H1 (cell line): Measurements from ENCODE around the gene AIG1. TPM values are rescaled to one million over a fixed set of nuclear protein-coding genes. Genes with fewer than 3 reads are reported as not detected.

Source experiments
- CTCF ChIA-PET: fragments of 300-600 bp; sonication (Branson Sonifier 250); formaldehyde crosslinking; loops from one replicate; lab custom pipeline; 2021; ENCODE audit not compliant: partially characterized antibody; lab: Charles Lee
- POLR2A ChIA-PET: fragments of 300-600 bp; sonication (Branson Sonifier 250); formaldehyde crosslinking; loops from one replicate; lab custom pipeline; 2021; ENCODE audit warnings: inconsistent platforms; ENCODE audit not compliant: partially characterized antibody; lab: Charles Lee
- DNase-seq, 2 experiments: peaks; one replicate each; pipeline versions ENCODE4 v3.0.0 to v3.0.0-alpha.2; 2010 to 2022; ENCODE audit warnings: low spot score in 2 of 2, low read depth in 1 of 2, mixed read lengths in 1 of 2
- FAIRE-seq: peaks from 2 replicates; lab custom pipeline; 2011; peaks lifted over from hg19 to GRCh38; lab: Jason Lieb, UNC
- H2AFZ ChIP-seq: 2 replicates; pipeline ENCODE4 v1.8.1; 2012; ENCODE audit warnings: low read length, inconsistent platforms
- H2AK5ac ChIP-seq: 2 replicates; pipeline ENCODE4 v1.6.1; 2013; ENCODE audit warnings: low read depth, low read length
- H2BK120ac ChIP-seq: replicated peaks from 2 replicates; pipeline ENCODE3; 2013; ENCODE audit warnings: low read depth, low read length, inconsistent platforms
- H2BK12ac ChIP-seq: 2 replicates; pipeline ENCODE4 v1.6.1; 2013; ENCODE audit warnings: low read depth, low read length
- H2BK15ac ChIP-seq: 2 replicates; pipeline ENCODE4 v1.6.1; 2013; ENCODE audit warnings: low read length
- H2BK20ac ChIP-seq: 2 replicates; pipeline ENCODE4 v1.6.1; 2013; ENCODE audit warnings: low read length
- H2BK5ac ChIP-seq: 2 replicates; pipeline ENCODE4 v1.6.1; 2013; ENCODE audit warnings: low read depth, low read length
- H3K14ac ChIP-seq: 2 replicates; pipeline ENCODE4 v1.6.1; 2013; ENCODE audit warnings: inconsistent platforms; ENCODE audit not compliant: insufficient read length
- H3K18ac ChIP-seq: 2 replicates; pipeline ENCODE4 v1.6.1; 2013; ENCODE audit warnings: low read length; ENCODE audit errors: extremely low read depth
- H3K23ac ChIP-seq: 2 replicates; pipeline ENCODE4 v1.6.1; 2013; ENCODE audit warnings: inconsistent platforms; ENCODE audit not compliant: insufficient read length
- H3K23me2 ChIP-seq: 2 replicates; pipeline ENCODE4 v1.6.1; 2013; ENCODE audit warnings: low read depth, low read length
- H3K27ac ChIP-seq: 2 replicates; pipeline ENCODE4 v1.6.1; 2011; ENCODE audit warnings: low read depth, low read length, inconsistent platforms
- H3K27me3 ChIP-seq, 4 experiments: replicated peaks in 1 of 4; 1 replicate in 1 of 4; 2 replicates in 3 of 4; pipeline versions ENCODE4 v1.6.1 to v1.8.1; 2011 to 2013; ENCODE audit warnings: low read length in 3 of 4, mild to moderate bottlenecking in 3 of 4, inconsistent platforms in 2 of 4, mixed read lengths in 2 of 4, moderate library complexity in 1 of 4; ENCODE audit not compliant: control insufficient read depth in 3 of 4, insufficient read depth in 3 of 4; ENCODE audit errors: extremely low read depth in 1 of 4
- H3K36me3 ChIP-seq, 4 experiments: 2 replicates each; pipeline versions ENCODE4 v1.6.1 to v1.8.1; 2011 to 2013; ENCODE audit warnings: mild to moderate bottlenecking in 4 of 4, low read length in 3 of 4, moderate library complexity in 2 of 4, control low read depth in 1 of 4, inconsistent platforms in 1 of 4; ENCODE audit not compliant: insufficient read depth in 4 of 4, control insufficient read depth in 2 of 4
- H3K4ac ChIP-seq: replicated peaks from 2 replicates; pipeline ENCODE3; 2013; ENCODE audit warnings: low read length, low read depth, mixed read lengths, inconsistent platforms; ENCODE audit not compliant: insufficient read length
- H3K4me1 ChIP-seq, 4 experiments: replicated peaks in 1 of 4; 1 replicate in 1 of 4; 2 replicates in 3 of 4; pipeline versions ENCODE4 v1.6.1 to v1.8.1; 2011 to 2013; ENCODE audit warnings: low read length in 3 of 4, inconsistent platforms in 2 of 4, mixed read lengths in 1 of 4; ENCODE audit not compliant: insufficient read depth in 4 of 4, control insufficient read depth in 3 of 4
- H3K4me2 ChIP-seq, 2 experiments: 2 replicates each; pipeline versions ENCODE4 v1.6.1 to v1.8.1; 2011 to 2013; ENCODE audit warnings: low read depth in 2 of 2, low read length in 2 of 2, control low read depth in 1 of 2, inconsistent platforms in 1 of 2, mild to moderate bottlenecking in 1 of 2; ENCODE audit not compliant: insufficient read depth in 1 of 2
- H3K4me3 ChIP-seq, 4 experiments: fragments of 200-600, 300-600 bp in 1 of 4; sonication (generic), shearing (Covaris generic), sonication (Bioruptor Twin) in 1 of 4; 2 replicates each; pipeline versions ENCODE4 v1.5.1 to v1.8.1; 2011 to 2016; ENCODE audit warnings: low read length in 4 of 4, low read depth in 3 of 4, control low read depth in 2 of 4, inconsistent platforms in 2 of 4, mild to moderate bottlenecking in 2 of 4, mixed read lengths in 1 of 4, moderate library complexity in 1 of 4; ENCODE audit not compliant: insufficient read depth in 2 of 4; ENCODE audit errors: extremely low read depth in 1 of 4
- H3K56ac ChIP-seq: replicated peaks from 2 replicates; pipeline ENCODE3; 2013; ENCODE audit warnings: low read depth, mild to moderate bottlenecking, mixed read lengths, low read length, inconsistent platforms; ENCODE audit not compliant: insufficient read length
- H3K79me1 ChIP-seq: 2 replicates; pipeline ENCODE4 v1.6.1; 2013; ENCODE audit warnings: low read depth, low read length, control low read depth
- H3K79me2 ChIP-seq, 2 experiments: 2 replicates each; pipeline versions ENCODE4 v1.6.1 to v1.8.1; 2012 to 2013; ENCODE audit warnings: low read length in 2 of 2, mild to moderate bottlenecking in 2 of 2, inconsistent platforms in 1 of 2; ENCODE audit not compliant: insufficient read depth in 2 of 2, control insufficient read depth in 1 of 2
- H3K9ac ChIP-seq, 4 experiments: replicated peaks in 1 of 4; 1 replicate in 1 of 4; 2 replicates in 3 of 4; pipeline versions ENCODE4 v1.6.1 to v1.8.1; 2011 to 2013; ENCODE audit warnings: low read depth in 3 of 4, low read length in 3 of 4, control low read depth in 2 of 4, mild to moderate bottlenecking in 2 of 4, moderate library complexity in 2 of 4, inconsistent platforms in 1 of 4; ENCODE audit errors: extremely low read depth in 1 of 4
- H3K9me3 ChIP-seq, 2 experiments: 2 replicates each; pipeline versions ENCODE4 v1.6.1 to v1.8.1; 2012 to 2013; ENCODE audit warnings: mild to moderate bottlenecking in 2 of 2, moderate library complexity in 2 of 2, control low read depth in 1 of 2, inconsistent platforms in 1 of 2, low read depth in 1 of 2, low read length in 1 of 2, mixed read lengths in 1 of 2; ENCODE audit not compliant: insufficient read depth in 2 of 2
- H4K20me1 ChIP-seq, 2 experiments: replicated peaks in 1 of 2; 2 replicates each; pipeline versions ENCODE3 to v1.8.1; 2011 to 2013; ENCODE audit warnings: inconsistent platforms in 2 of 2, low read length in 2 of 2, mild to moderate bottlenecking in 1 of 2; ENCODE audit not compliant: insufficient read depth in 2 of 2, control insufficient read depth in 1 of 2
- H4K5ac ChIP-seq: 2 replicates; pipeline ENCODE4 v1.6.1; 2013; ENCODE audit warnings: low read length, low read depth, mixed read lengths, inconsistent platforms; ENCODE audit not compliant: insufficient read length
- H4K8ac ChIP-seq: 2 replicates; pipeline ENCODE4 v1.8.0; 2013; ENCODE audit warnings: mild to moderate bottlenecking, moderate library complexity, low read length, inconsistent platforms; ENCODE audit not compliant: insufficient read depth; ENCODE audit errors: extremely low read depth
- H4K91ac ChIP-seq: replicated peaks from 2 replicates; pipeline ENCODE3; 2013; ENCODE audit warnings: low read length, mixed read lengths, inconsistent platforms; ENCODE audit not compliant: insufficient read length
- CTBP2 ChIP-seq: IDR thresholded peaks from 2 replicates; pipeline ENCODE4 v1.7.0; 2011; ENCODE audit warnings: borderline replicate concordance, mild to moderate bottlenecking, moderate library complexity, mixed read lengths, low read length; ENCODE audit not compliant: insufficient read depth, insufficient read length
- MAFK ChIP-seq: IDR thresholded peaks from 2 replicates; pipeline ENCODE4 v1.6.1; 2012; ENCODE audit warnings: low read depth, mild to moderate bottlenecking, improper control_type of control experiment, low read length
- SAP30 ChIP-seq: fragments of 300-600 bp; sonication (generic); IDR thresholded peaks from 2 replicates; pipeline ENCODE4 v1.7.1; 2012; ENCODE audit warnings: low read length, moderate library complexity, mild to moderate bottlenecking, inconsistent platforms; ENCODE audit not compliant: insufficient read depth, insufficient replicate concordance
- SIRT6 ChIP-seq: IDR thresholded peaks from one replicate; pipeline ENCODE4 v1.7.1; 2012; ENCODE audit warnings: low read length, inconsistent platforms
- TEAD4 ChIP-seq: IDR thresholded peaks from 2 replicates; pipeline ENCODE4 v1.6.1; 2012; ENCODE audit warnings: low read depth, low read length, inconsistent platforms, mixed read lengths
- WGBS, 2 experiments: shearing (Covaris generic) in 1 of 2; methylation state at CpG; one replicate each; pipeline versions ENCODE4 v1.1.6 to v1.1.7; 2013 to 2015; ENCODE audit warnings: low lambda C conversion rate in 2 of 2, mixed read lengths in 2 of 2, inconsistent platforms in 1 of 2, low coverage in 1 of 2, missing lambda C conversion rate in 1 of 2; ENCODE audit not compliant: insufficient replicate concordance in 2 of 2, insufficient coverage in 1 of 2, insufficient read length in 1 of 2; ENCODE audit errors: extremely low coverage in 1 of 2, missing lambda C conversion rate in 1 of 2; 5-methylcytosine and 5-hydroxymethylcytosine counted together
- polyA plus RNA-seq, 7 experiments: library from polyadenylated mRNA; depleted of rRNA in 3 of 7; stranded (reverse) in 5 of 7; unstranded in 2 of 7; fragments of >200 nt in 5 of 7; fragments of 200-250 nt in 2 of 7; gene quantifications; 1 replicate in 5 of 7; 2 replicates in 1 of 7; 4 replicates in 1 of 7; pipeline versions ENCODE4 v1.2.1 to v1.2.3, GENCODE V29; 2011 to 2013; ENCODE audit warnings: missing spikeins in 2 of 7, mixed read lengths in 2 of 7
- total RNA-seq: library from RNA; stranded (reverse); fragmentation: NEBNext Ultra II Directional; extraction: Animal tissue kit (Norgen Biotek cat#: 25700); gene quantifications from 2 replicates; pipeline ENCODE4 v1.2.1, GENCODE V29; 2021

AIG1 gene
- total and polyA plus RNA-seq, 2 of the 8 experiments (the other 6 are each of a cell fraction or from before 2014, with no cell fraction given), result 56.6 to 58.4 TPM

DNA sequence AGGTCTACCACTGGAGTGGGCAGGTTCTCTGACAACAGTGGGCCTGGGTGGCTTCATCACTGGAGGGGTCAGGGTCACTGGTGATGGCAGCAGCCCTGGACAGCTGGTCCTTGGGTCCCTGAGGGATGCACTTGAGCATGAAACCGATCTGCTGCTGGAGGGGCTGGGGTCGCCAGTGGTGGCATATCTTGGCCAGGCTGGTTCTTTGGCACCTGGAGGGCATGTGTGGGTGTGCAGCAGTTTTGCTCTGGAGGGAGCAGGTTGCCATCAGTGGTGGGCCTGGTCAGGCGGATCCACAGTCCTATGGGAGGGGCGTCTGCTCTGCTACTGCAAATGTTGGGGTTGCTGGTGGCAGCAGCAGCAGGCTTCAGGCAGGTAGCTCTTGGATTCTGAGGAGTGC, 117.0 kb downstream of the AIG1 start:
- no peak overlapping the region for H2BK15ac ChIP-seq
- H3K27me3 ChIP-seq, result no peaks in the 10 kb centered on the region
- no peak overlapping the region for H2BK5ac ChIP-seq
- no peak overlapping the region for H3K56ac ChIP-seq
- H3K14ac ChIP-seq, result no peak overlapping the region
- H2AK5ac ChIP-seq, result no peak overlapping the region
- 88% methylated on average over 4 of the region's 4 CpGs; no CpG with 5 or more reads in 1 of the 2 experiments for WGBS, 2 experiments
- FAIRE-seq (no peak), DNase-seq (no peak)
- no peak overlapping the region for H3K4ac ChIP-seq
- H3K79me2 ChIP-seq, result no peaks in the 10 kb centered on the region
- H3K23me2 ChIP-seq, result no peaks in the 10 kb centered on the region
- H2BK12ac ChIP-seq, result no peak overlapping the region
- no peaks in the 10 kb centered on the region for H3K9me3 ChIP-seq
- H3K27ac ChIP-seq, result no peak overlapping the region
- CTCF ChIA-PET, result interaction anchor here (1.1 to 3.3 kb wide), 3 partner anchors 9 to 55 kb away, joined by 3 to 16 read pairs (median 5); no protein-coding TSS in a partner anchor
- no peaks in the 10 kb centered on the region for H4K20me1 ChIP-seq
- POLR2A ChIA-PET, result no interaction called here
- H3K4me3 ChIP-seq, result no peak overlapping the region
- no peak overlapping the region for H4K91ac ChIP-seq
- no peak overlapping the region for H4K5ac ChIP-seq
- H3K79me1 ChIP-seq, result no peaks in the 10 kb centered on the region; the same call in 1 of the 2 replicates
- H3K4me2 ChIP-seq, result no peak overlapping the region
- no peak overlapping the region for H3K23ac ChIP-seq
- H3K4me1 ChIP-seq, result no peaks in the 10 kb centered on the region
- no peak overlapping the region for H2AFZ ChIP-seq
- no peak overlapping the region; the same call in 1 of the 2 replicates for H4K8ac ChIP-seq
- H3K18ac ChIP-seq, result no peak overlapping the region
- no peak overlapping the region for H2BK20ac ChIP-seq
- H3K9ac ChIP-seq, result no peak overlapping the region
- H3K36me3 ChIP-seq, result no peaks in the 10 kb centered on the region; a peak in 2 of 8 replicates
- H2BK120ac ChIP-seq, result no peak overlapping the region
- TF ChIP-seq SAP30, result no peak
- no peak for TF ChIP-seq SIRT6
- no peak for TF ChIP-seq MAFK
- no peak for TF ChIP-seq CTBP2
- no peak for TF ChIP-seq TEAD4
